H1 (cell line): ENCODE data around the gene AFF1. TPM values are rescaled to one million over a fixed set of nuclear protein-coding genes. Genes with fewer than 3 reads are reported as not detected.

Experiments
- GABPA ChIP-seq: IDR thresholded peaks from 2 replicates; pipeline ENCODE4 v1.6.1; 2011; ENCODE audit warnings: mild to moderate bottlenecking, low read length, moderate library complexity, borderline replicate concordance; ENCODE audit not compliant: insufficient read depth
- polyA plus RNA-seq, 7 experiments: library from polyadenylated mRNA; depleted of rRNA in 3 of 7; stranded (reverse) in 5 of 7; unstranded in 2 of 7; fragments of >200 nt in 5 of 7; fragments of 200-250 nt in 2 of 7; gene quantifications; 1 replicate in 5 of 7; 2 replicates in 1 of 7; 4 replicates in 1 of 7; pipeline versions ENCODE4 v1.2.1 to v1.2.3, GENCODE V29; 2011 to 2013; ENCODE audit warnings: missing spikeins in 2 of 7, mixed read lengths in 2 of 7
- total RNA-seq: library from RNA; stranded (reverse); fragmentation: NEBNext Ultra II Directional; extraction: Animal tissue kit (Norgen Biotek cat#: 25700); gene quantifications from 2 replicates; pipeline ENCODE4 v1.2.1, GENCODE V29; 2021

The AFF1 gene
- total and polyA plus RNA-seq, 2 of the 8 experiments (the other 6 are each of a cell fraction or from before 2014, with no cell fraction given), result 14.8 to 85.5 TPM

DNA sequence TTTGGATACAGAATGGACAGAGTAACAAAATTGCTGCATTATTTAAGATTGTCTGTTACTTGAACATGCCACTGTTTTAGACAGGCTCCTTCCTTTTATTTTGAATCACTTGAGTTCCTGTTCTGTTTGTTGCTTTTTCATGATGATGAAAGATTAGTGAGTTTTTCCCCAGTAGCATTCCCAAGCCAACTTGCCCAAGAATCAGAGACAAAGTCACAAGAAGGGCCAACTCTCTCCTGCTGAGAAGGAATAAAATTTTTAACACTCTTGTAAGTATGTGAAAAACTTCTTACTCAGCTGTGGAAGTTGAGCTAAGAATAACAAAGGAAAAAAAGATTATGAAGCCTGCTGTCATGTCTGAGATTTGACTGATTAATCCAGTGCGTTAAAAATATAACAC, 181.4 kb downstream of the AFF1 start (continued):
- no peak for TF ChIP-seq GABPA
